ENCODE measurements around the gene RLIM.
"Not testable (repeated sequence)": the region's sequence is repeated elsewhere in the genome, so short reads cannot be mapped to it uniquely, and the experiment has no call there.

RLIM gene

GRCh38 chrX:74614093-74614909 is at the start of gene RLIM:
TSS of gene RLIM (minus strand) at chrX:74614624. CDS start at chrX:74595977, 18,647 bp downstream.
- DNase-seq: peak; percentile 92

- DNase-seq: no peak
These were observed 41.8 kb upstream of the RLIM start for GRCh38 chrX:74656079-74656745.

- DNase-seq: not testable (repeated sequence)
These were observed 40.5 kb upstream of the RLIM start for GRCh38 chrX:74654953-74655352.

GRCh38 chrX:74636749-74637314 is 22.4 kb upstream of the RLIM start:
- no peak for DNase-seq

- no peak for DNase-seq
These were observed 893 bp downstream of the RLIM start for GRCh38 chrX:74613370-74614092.

GRCh38 chrX:74606799-74607198 is 7.6 kb downstream of the RLIM start:
- no peak for DNase-seq

- DNase-seq: no peak
These were observed 8.1 kb downstream of the RLIM start for GRCh38 chrX:74606342-74606741.

- no peak for DNase-seq
These were observed 11.4 kb downstream of the RLIM start for GRCh38 chrX:74603040-74603439.

- no peak for DNase-seq
These were observed 12.3 kb downstream of the RLIM start for GRCh38 chrX:74602142-74602541.

GRCh38 chrX:74593593-74593992 is 20.8 kb downstream of the RLIM start:
- no peak for DNase-seq

- no peak for DNase-seq
These were observed 28.7 kb downstream of the RLIM start for GRCh38 chrX:74585766-74586165.

- DNase-seq: no peak
These were observed 34.7 kb downstream of the RLIM start for GRCh38 chrX:74579597-74580198.

- no peak for DNase-seq
These were observed 36.3 kb downstream of the RLIM start for GRCh38 chrX:74578137-74578536.

- no peak for DNase-seq
These were observed 57.0 kb downstream of the RLIM start for GRCh38 chrX:74557378-74557777.

- no peak for DNase-seq
These were observed 62.5 kb downstream of the RLIM start for GRCh38 chrX:74551934-74552333.

GRCh38 chrX:74550295-74550802 is 64.1 kb downstream of the RLIM start:
- DNase-seq: peak; percentile 82

GRCh38 chrX:74546984-74547383 is 67.4 kb downstream of the RLIM start:
- DNase-seq: no peak

GRCh38 chrX:74545880-74546523 is 68.4 kb downstream of the RLIM start:
- DNase-seq: no peak

- DNase-seq: no peak
These were observed 73.7 kb downstream of the RLIM start for GRCh38 chrX:74540635-74541249.

GRCh38 chrX:74536832-74537371 is 77.5 kb downstream of the RLIM start:
- no peak for DNase-seq

GRCh38 chrX:74536152-74536831 is 78.1 kb downstream of the RLIM start:
- peak; percentile 27 for DNase-seq
